GM12878 (cell line): ENCODE measurements around the gene CHAC1. TPM values are rescaled to one million over a fixed set of nuclear protein-coding genes. Genes with fewer than 3 reads are reported as not detected.

Experiments used
- BACH1 ChIP-seq: fragments of 450-650 bp; IDR thresholded peaks from 2 replicates; pipeline ENCODE4 v1.6.1; 2017; ENCODE audit warnings: mild to moderate bottlenecking, borderline replicate concordance
- BCLAF1 ChIP-seq: fragments of 450-650 bp; IDR thresholded peaks from 2 replicates; pipeline ENCODE4 v1.6.1; 2017; ENCODE audit warnings: antibody characterized with exemption, mild to moderate bottlenecking, moderate library complexity
- BMI1 ChIP-seq: fragments of 450-650 bp; IDR thresholded peaks from 2 replicates; pipeline ENCODE4 v1.6.1; 2016; ENCODE audit warnings: mild to moderate bottlenecking, moderate library complexity, borderline replicate concordance
- EP300 ChIP-seq, 2 experiments: fragments of 150-350 bp in 1 of 2; IDR thresholded peaks; 2 replicates each; pipeline ENCODE4 v1.6.1; 2011 to 2012; ENCODE audit warnings: low read depth in 2 of 2, low read length in 2 of 2, borderline replicate concordance in 1 of 2, improper control_type of control experiment in 1 of 2, inconsistent platforms in 1 of 2; ENCODE audit not compliant: control insufficient read depth in 1 of 2
- GATAD2B ChIP-seq: fragments of 450-650 bp; conservative IDR thresholded peaks from 2 replicates; pipeline ENCODE4 v1.6.1; 2017; ENCODE audit warnings: low read depth, mild to moderate bottlenecking, moderate library complexity
- IRF4 ChIP-seq: IDR thresholded peaks from 2 replicates; pipeline ENCODE4 v1.6.1; 2011; ENCODE audit warnings: low read depth, low read length
- JUND ChIP-seq: IDR thresholded peaks from 2 replicates; pipeline ENCODE4 v1.6.1; 2012; ENCODE audit warnings: low read depth, mild to moderate bottlenecking, low read length, improper control_type of control experiment, moderate library complexity
- MTA2 ChIP-seq: fragments of 450-650 bp; IDR thresholded peaks from 2 replicates; pipeline ENCODE4 v1.6.1; 2016; ENCODE audit warnings: low read depth, mild to moderate bottlenecking, moderate library complexity
- MYB ChIP-seq: fragments of 150-350 bp; IDR thresholded peaks from 2 replicates; pipeline ENCODE4 v1.6.1; 2014; ENCODE audit warnings: mild to moderate bottlenecking, low read depth, low read length, borderline replicate concordance
- MYC ChIP-seq: IDR thresholded peaks from 2 replicates; pipeline ENCODE4 v1.6.1; 2011; ENCODE audit warnings: mild to moderate bottlenecking, low read length, moderate library complexity, inconsistent platforms; ENCODE audit not compliant: insufficient read depth, insufficient replicate concordance, insufficient read length, severe bottlenecking
- NFIC ChIP-seq: IDR thresholded peaks from 2 replicates; pipeline ENCODE4 v1.6.1; 2012; ENCODE audit warnings: low read depth, mild to moderate bottlenecking, inconsistent platforms, low read length, moderate library complexity
- NFYA ChIP-seq: IDR thresholded peaks from 2 replicates; pipeline ENCODE4 v1.6.1; 2011; ENCODE audit warnings: low read depth, mild to moderate bottlenecking, low read length, improper control_type of control experiment, borderline replicate concordance
- PAX8 ChIP-seq: fragments of 450-650 bp; IDR thresholded peaks from 2 replicates; pipeline ENCODE4 v1.6.1; 2017; ENCODE audit warnings: mild to moderate bottlenecking, moderate library complexity
- POU2F2 ChIP-seq: IDR thresholded peaks from 3 replicates; pipeline ENCODE4 v1.6.1; 2011; ENCODE audit warnings: low read depth, mild to moderate bottlenecking, low read length, borderline replicate concordance
- PRDM15 ChIP-seq: fragments of 450-650 bp; formaldehyde crosslinking; IDR thresholded peaks from 2 replicates; pipeline ENCODE4 v1.4.0; 2020; ENCODE audit warnings: mild to moderate bottlenecking, moderate library complexity
- RBBP5 ChIP-seq: fragments of 200-600 bp; sonication (generic); conservative IDR thresholded peaks from 2 replicates; pipeline ENCODE4 v1.6.1; 2016
- SIX5 ChIP-seq: IDR thresholded peaks from 2 replicates; pipeline ENCODE4 v1.6.1; 2011; ENCODE audit warnings: mild to moderate bottlenecking, low read depth, low read length, moderate library complexity; ENCODE audit not compliant: severe bottlenecking
- SMAD1 ChIP-seq: fragments of 450-650 bp; IDR thresholded peaks from 2 replicates; pipeline ENCODE4 v1.6.1; 2018; ENCODE audit warnings: mild to moderate bottlenecking, low read depth; ENCODE audit not compliant: partially characterized antibody
- SRF ChIP-seq, 2 experiments: IDR thresholded peaks; 2 replicates each; pipeline ENCODE4 v1.6.1; 2011; ENCODE audit warnings: low read depth in 2 of 2, low read length in 2 of 2, mild to moderate bottlenecking in 1 of 2, moderate library complexity in 1 of 2
- TCF3 ChIP-seq: IDR thresholded peaks from 2 replicates; pipeline ENCODE4 v1.6.1; 2012; ENCODE audit warnings: low read depth, mild to moderate bottlenecking, low read length, borderline replicate concordance; ENCODE audit not compliant: insufficient read depth
- ZBED1 ChIP-seq: IDR thresholded peaks from 2 replicates; pipeline ENCODE4 v1.6.1; 2016; ENCODE audit warnings: borderline replicate concordance
- polyA plus RNA-seq, 11 experiments: library from polyadenylated mRNA; depleted of rRNA in 4 of 11; unstranded in 6 of 11; stranded (reverse) in 5 of 11; fragments of >200 nt; fragmentation: Nextera tagmentation in 4 of 11; fragmentation: Illumina TruSeq in 1 of 11; extraction: Ambion mirVana in 4 of 11; extraction: Trizol in 1 of 11; gene quantifications; 1 replicate in 1 of 11; 2 replicates in 10 of 11; pipeline versions ENCODE4 v1.2.1 to v1.2.3, GENCODE V29; 2011 to 2016; ENCODE audit warnings: inconsistent platforms in 2 of 11, missing spikeins in 2 of 11, low read depth in 1 of 11
- total RNA-seq, 4 experiments: library from RNA; depleted of rRNA in 3 of 4; stranded (reverse); fragments of >200 nt in 3 of 4; fragmentation: Illumina TruSeq in 1 of 4; extraction: Trizol in 1 of 4; gene quantifications; 2 replicates each; pipeline versions ENCODE4 v1.2.1 to v1.2.3, GENCODE V29; 2013 to 2021
- TF ChIP-seq, protein P1 (sequence below): IDR thresholded peaks from 2 replicates; pipeline ENCODE4 v1.6.1; 2012; ENCODE audit warnings: low read depth, low read length, improper control_type of control experiment

CHAC1 gene
- total and polyA plus RNA-seq, 10 of the 15 experiments (the other 5 are each of a cell fraction or from before 2014, with no cell fraction given), result 0.37 to 5.9 (median 3.3) TPM

DNA sequence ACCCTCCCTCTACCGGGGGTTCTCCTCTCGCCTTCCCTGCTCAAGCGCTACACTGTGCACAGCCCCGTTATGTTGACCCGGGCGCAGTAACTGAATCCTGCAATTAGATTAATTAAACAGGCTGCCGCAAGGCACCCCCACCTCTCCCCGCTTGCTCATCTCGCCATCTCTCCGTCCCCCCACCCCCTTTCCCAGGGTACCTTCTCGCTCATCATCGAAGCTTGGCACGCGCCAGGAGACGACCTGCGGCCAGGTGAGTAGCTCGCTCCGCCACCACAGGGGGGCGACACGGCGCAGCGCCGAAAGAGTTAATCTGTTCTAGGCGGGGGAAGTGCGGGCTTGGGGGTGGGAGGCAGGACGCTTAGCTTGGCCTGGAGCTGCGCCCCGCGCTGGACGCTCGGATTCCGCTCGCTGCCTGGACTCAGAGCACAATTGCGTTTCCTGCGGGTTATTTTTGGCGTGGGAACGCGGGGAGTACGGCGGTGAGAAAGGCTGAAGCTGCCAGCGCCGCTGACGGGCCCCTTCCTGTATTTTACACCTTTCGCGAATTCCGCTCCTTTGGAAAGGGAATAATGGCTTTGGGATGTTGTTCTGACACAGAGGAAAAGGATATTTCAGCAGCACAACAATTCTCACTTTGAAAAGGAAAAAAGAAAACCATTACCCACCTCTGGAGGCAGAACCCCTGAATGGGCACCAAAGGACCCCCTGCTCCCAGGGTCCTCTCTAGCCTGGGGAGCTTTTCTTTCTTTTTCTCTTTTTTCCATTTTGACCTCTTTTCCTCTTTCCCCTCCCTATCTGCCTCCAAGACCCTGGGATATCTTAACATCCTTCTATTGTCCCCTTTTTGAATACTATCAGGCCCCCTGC, 22.6 kb upstream of the CHAC1 start (continued):
- TF ChIP-seq PRDM15 (CRISPR knock-in tag), result no peak
- no peak for TF ChIP-seq NFIC
- 0 out of 2 replicates have a peak, but pooled peaks have one; percentile 66 for TF ChIP-seq GATAD2B
- TF ChIP-seq, protein P1, sequence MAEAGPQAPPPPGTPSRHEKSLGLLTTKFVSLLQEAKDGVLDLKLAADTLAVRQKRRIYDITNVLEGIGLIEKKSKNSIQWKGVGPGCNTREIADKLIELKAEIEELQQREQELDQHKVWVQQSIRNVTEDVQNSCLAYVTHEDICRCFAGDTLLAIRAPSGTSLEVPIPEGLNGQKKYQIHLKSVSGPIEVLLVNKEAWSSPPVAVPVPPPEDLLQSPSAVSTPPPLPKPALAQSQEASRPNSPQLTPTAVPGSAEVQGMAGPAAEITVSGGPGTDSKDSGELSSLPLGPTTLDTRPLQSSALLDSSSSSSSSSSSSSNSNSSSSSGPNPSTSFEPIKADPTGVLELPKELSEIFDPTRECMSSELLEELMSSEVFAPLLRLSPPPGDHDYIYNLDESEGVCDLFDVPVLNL, result no peak
- no peak for TF ChIP-seq POU2F2
- TF ChIP-seq BACH1, result no peak
- TF ChIP-seq MYB, result no peak
- TF ChIP-seq JUND, result no peak
- no peak for TF ChIP-seq SMAD1
- no peak for TF ChIP-seq IRF4
- no peak for TF ChIP-seq MTA2
- no peak for TF ChIP-seq EP300 (IDR thresholded peaks at IDR 0.05; ENCODE audit: borderline replicate concordance in 1 of 2, control insufficient read depth in 1 of 2, low read depth in 2 of 2, low read length in 2 of 2)
- no peak for TF ChIP-seq MYC
- TF ChIP-seq NFYA, result no peak
- TF ChIP-seq BCLAF1, result no peak
- no peak for TF ChIP-seq ZBED1
- no peak for TF ChIP-seq SIX5
- no peak for TF ChIP-seq SRF (IDR thresholded peaks at IDR 0.05; ENCODE audit: low read depth in 2 of 2, low read length in 2 of 2)
- TF ChIP-seq RBBP5, result no peak
- no peak for TF ChIP-seq TCF3
- no peak for TF ChIP-seq BMI1
- TF ChIP-seq PAX8, result no peak
